WI38 (cell line): ENCODE measurements around the gene PELI1.

ENCODE experiments used
- H3K4me3 ChIP-seq: 2 replicates; pipeline ENCODE4 v1.5.1; 2011; ENCODE audit warnings: low read depth, mild to moderate bottlenecking, control low read depth, low read length
- TF ChIP-seq, protein P1 (sequence below): IDR thresholded peaks from 2 replicates; pipeline ENCODE4 v1.5.1; 2012; ENCODE audit warnings: low read depth, mild to moderate bottlenecking, control low read depth, low read length

The PELI1 gene

DNA sequence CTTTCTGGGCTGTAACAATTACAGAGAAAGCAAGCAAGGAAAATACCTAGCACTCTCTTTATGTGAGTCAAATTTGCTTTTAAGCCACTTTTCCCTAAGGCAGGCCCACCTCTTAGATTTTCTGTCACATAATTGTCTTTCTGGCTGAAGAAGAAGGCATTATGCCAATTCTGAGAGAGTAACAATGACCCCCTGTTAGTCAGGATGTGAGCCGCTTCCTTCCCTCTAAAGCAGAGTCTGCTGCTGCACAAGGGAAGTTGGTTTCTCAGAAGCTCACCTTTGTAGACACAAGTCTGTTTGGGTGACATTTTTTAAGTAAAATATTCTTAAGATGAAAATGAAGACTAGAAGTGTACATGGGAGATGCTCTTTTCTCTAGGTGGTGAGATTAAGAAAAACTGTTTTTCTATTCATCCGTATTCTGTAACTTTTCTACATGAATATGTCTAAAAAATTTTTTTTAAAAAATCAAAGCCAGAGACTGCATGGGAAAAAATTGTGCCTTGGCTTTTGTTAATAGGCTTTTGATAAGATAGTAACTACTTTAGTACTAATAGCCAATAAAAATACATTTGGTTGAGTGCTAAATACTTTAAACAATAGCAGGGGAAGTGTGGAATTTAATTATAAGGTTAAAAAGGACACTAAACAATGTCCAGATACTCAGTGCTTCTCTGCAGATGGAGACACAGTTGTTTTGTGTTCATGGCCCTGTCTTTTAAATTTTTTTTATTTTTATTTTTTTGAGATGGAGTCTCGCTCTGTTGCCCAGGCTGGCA is 91.6 kb downstream of the PELI1 start:
- H3K4me3 ChIP-seq, result no peak overlapping the region
- TF ChIP-seq, protein P1, sequence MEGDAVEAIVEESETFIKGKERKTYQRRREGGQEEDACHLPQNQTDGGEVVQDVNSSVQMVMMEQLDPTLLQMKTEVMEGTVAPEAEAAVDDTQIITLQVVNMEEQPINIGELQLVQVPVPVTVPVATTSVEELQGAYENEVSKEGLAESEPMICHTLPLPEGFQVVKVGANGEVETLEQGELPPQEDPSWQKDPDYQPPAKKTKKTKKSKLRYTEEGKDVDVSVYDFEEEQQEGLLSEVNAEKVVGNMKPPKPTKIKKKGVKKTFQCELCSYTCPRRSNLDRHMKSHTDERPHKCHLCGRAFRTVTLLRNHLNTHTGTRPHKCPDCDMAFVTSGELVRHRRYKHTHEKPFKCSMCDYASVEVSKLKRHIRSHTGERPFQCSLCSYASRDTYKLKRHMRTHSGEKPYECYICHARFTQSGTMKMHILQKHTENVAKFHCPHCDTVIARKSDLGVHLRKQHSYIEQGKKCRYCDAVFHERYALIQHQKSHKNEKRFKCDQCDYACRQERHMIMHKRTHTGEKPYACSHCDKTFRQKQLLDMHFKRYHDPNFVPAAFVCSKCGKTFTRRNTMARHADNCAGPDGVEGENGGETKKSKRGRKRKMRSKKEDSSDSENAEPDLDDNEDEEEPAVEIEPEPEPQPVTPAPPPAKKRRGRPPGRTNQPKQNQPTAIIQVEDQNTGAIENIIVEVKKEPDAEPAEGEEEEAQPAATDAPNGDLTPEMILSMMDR, result no peak

DNA sequence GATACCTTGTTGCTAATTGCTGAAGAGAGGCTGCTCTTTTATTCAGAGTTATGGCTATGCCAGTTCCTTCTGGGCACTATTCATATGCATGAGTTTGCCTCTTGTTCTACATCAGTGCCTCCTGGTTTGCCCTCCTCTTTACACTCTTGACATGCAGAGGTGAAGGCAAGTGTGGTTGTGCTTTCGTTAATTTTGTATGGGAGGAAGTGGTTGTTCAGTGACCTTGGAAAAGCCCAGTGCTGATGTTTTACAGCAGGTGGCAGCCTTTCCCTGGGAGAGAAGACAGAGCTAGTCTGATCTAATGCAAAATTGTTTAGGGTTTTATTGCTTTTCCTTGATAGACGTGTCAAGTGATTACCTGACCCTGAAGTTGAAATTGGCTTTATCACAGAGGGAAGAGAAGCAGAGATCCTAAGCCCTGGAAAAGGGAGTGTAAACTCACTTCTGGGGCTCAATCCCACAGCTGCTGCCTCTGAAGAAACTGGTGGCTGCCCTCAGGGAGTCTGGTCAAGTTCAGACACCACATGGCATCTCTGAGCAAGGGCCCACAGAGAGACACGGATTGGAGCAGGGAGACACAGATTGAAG is 94.5 kb downstream of the PELI1 start:
- TF ChIP-seq, protein P1, result peak; percentile 77
- H3K4me3 ChIP-seq, result no peak overlapping the region

DNA sequence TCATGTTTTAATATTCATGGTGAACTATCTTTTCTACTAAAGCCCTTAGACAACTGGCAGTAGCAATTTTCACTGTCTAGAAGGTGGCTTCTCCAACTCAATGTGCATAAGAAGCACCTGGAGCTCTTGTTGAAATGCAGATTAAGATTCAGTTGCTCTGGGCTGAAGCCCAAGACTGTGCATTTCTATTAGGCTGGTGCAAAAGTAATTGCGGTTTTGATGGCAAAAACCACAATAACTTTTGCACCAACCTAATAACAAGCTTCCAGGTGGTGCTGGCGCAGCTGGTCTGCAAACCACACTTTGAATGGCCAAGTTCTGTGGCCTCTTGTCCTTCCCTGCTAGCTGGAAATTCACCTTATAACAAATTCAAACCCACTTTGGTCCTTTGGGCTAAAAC is 98.3 kb downstream of the PELI1 start:
- TF ChIP-seq, protein P1, result no peak

More for the DNA sequence above, 98.3 kb downstream of the PELI1 start:
- H3K4me3 ChIP-seq, result no peak overlapping the region
